Right lobe of liver (tissue), 6 donors: Measurements from ENCODE around the gene CORO7. TPM values are rescaled to one million over a fixed set of nuclear protein-coding genes. Genes with fewer than 3 reads are reported as not detected.

Experiments used
- ATAC-seq, 4 donors: fragments of 200-7000 bp; cut with Tn5 transposase; one replicate each; pipeline ENCODE4 v1.9.1; 2020; ENCODE audit warnings: mild to moderate bottlenecking in 4 of 4, moderate library complexity in 4 of 4
- DNase-seq, 3 donors: peaks; one replicate each; pipeline ENCODE4 v3.0.0-alpha.2; 2020
- H3K27ac ChIP-seq, 3 donors: fragments of 200-600 bp; one replicate each; pipeline ENCODE4 v1.8.0; 2022
- H3K27me3 ChIP-seq, 2 donors: fragments of 200-600 bp; one replicate each; pipeline ENCODE4 v1.8.0; 2022
- H3K36me3 ChIP-seq, 4 donors: fragments of 200-600 bp; sonication (generic) in 1 of 4; one replicate each; pipeline versions ENCODE4 v1.5.1 to v1.8.0; 2017 to 2022; ENCODE audit warnings: control low read depth in 1 of 4
- H3K4me1 ChIP-seq, 4 donors: fragments of 200-600 bp; sonication (generic) in 1 of 4; one replicate each; pipeline versions ENCODE4 v1.5.1 to v1.8.0; 2017 to 2022; ENCODE audit warnings: control low read depth in 1 of 4
- H3K4me3 ChIP-seq, 3 donors: fragments of 200-600 bp; one replicate each; pipeline ENCODE4 v1.8.0; 2022
- H3K9me3 ChIP-seq, 4 donors: fragments of 200-600 bp; sonication (generic) in 1 of 4; one replicate each; pipeline versions ENCODE4 v1.5.1 to v1.8.0; 2017 to 2022; ENCODE audit warnings: control low read depth in 1 of 4
- POLR2A ChIP-seq: fragments of 450-650 bp; IDR thresholded peaks from one replicate; pipeline ENCODE4 v1.6.1; 2017; ENCODE audit warnings: antibody characterized with exemption, mild to moderate bottlenecking
- WGBS: methylation state at CpG from one replicate; pipeline ENCODE4 v1.1.6; 2018; ENCODE audit warnings: low coverage, low lambda C conversion rate; ENCODE audit not compliant: insufficient coverage; ENCODE audit errors: missing lambda C conversion rate; 5-methylcytosine and 5-hydroxymethylcytosine counted together
- intact Hi-C, 2 donors: fragments of 100-400 bp; cut with DNase I; formaldehyde crosslinking; loops; one replicate each; pipeline versions ENCODE4 v1.11.2 to v1.14.1; 2022
- total RNA-seq, 6 experiments: library from RNA; depleted of rRNA in 2 of 6; stranded (reverse); fragments of >200 nt in 2 of 6; fragmentation: NEBNext Ultra II Directional in 3 of 6; extraction: Animal tissue kit (Norgen Biotek cat#: 25700) in 3 of 6; gene quantifications; one replicate each; pipeline versions ENCODE4 v1.1.0 to v1.2.4, GENCODE V29; 2016 to 2023
- TF ChIP-seq, protein P1 (sequence below), 4 donors: fragments of 200-600 bp in 3 of 4; fragments of 450-650 bp in 1 of 4; IDR thresholded peaks; one replicate each; pipeline versions ENCODE4 v1.5.1 to v1.8.0; 2016 to 2022; ENCODE audit warnings: antibody characterized with exemption in 4 of 4, mild to moderate bottlenecking in 2 of 4
- donor health status: DM: no; HTN: yes; CAD: no.
- donor health status: DM: no; HTN: no; CAD: no.
- donor health status: DM: no; HTN: no; CAD: no.
- donor health status: DM: no; HTN: yes; CAD: no.
- donor health status: DM: no; HTN: yes; CAD: no.

The CORO7 gene
- total RNA-seq, 6 experiments from 2014 or later = 7.8 to 22.9 (median 13.3) TPM

DNA sequence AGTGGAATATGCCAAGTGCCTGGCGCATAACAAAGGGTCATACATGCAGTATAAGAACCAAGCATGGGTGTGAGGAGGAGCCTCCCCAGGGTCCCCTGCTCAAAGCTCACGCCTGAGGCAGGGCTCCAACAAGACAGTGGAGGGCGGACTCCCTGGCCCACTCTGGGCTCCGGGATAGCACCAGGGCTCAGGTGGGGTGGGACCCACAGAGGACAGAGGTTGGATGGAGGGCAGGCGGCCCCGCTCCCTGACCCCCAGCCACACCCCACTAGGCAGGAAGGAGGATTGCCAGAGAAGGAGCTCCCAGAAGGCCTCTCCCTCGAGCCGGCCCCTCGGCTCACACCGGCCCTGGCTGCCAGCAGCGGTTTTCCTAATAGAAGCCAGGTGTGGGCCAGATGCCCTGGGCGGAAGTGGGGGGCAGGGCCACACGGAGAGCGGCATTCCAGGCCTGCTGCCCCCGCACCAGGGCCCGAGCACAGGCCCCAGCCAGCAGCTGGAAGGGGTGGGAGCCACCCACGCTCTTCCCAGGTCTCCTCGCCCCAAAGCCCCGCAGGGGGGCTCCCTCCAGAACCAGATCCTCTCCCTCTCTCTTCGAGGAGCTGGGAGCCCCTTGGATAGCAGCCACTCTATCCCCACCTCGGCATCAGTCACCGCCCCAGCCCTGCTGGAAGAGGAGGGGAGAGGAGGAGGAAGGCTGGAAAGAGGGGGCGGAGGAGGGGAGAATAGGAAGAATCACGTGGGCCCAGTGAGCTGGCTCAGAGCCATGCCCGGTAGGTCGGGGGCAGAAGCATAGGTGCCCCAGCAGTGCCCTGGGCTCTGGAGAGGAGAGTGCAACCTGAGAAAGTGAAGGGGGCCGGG lies 23.8 kb downstream of the CORO7 start:
- DNase-seq (peak in 1 of 3 donors; percentile 19), ATAC-seq (peak in 1 of 4 donors; percentile 3)
- Histone ChIP-seq H3K4me1 (no peaks in the 10 kb centered on the region), H3K4me3 (no peak overlapping the region), H3K36me3 (peaks cover 0 to 5% (median 1%) of the 10 kb centered on the region in 4 donors), H3K27me3 (no peaks in the 10 kb centered on the region), H3K27ac (no peak overlapping the region), H3K9me3 (no peaks in the 10 kb centered on the region)
- 50% methylated on average over 4 of the region's 27 CpGs for WGBS
- no peak for TF ChIP-seq POLR2A
- TF ChIP-seq, protein P1, sequence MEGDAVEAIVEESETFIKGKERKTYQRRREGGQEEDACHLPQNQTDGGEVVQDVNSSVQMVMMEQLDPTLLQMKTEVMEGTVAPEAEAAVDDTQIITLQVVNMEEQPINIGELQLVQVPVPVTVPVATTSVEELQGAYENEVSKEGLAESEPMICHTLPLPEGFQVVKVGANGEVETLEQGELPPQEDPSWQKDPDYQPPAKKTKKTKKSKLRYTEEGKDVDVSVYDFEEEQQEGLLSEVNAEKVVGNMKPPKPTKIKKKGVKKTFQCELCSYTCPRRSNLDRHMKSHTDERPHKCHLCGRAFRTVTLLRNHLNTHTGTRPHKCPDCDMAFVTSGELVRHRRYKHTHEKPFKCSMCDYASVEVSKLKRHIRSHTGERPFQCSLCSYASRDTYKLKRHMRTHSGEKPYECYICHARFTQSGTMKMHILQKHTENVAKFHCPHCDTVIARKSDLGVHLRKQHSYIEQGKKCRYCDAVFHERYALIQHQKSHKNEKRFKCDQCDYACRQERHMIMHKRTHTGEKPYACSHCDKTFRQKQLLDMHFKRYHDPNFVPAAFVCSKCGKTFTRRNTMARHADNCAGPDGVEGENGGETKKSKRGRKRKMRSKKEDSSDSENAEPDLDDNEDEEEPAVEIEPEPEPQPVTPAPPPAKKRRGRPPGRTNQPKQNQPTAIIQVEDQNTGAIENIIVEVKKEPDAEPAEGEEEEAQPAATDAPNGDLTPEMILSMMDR (IDR thresholded peaks at IDR 0.05) = no peak
- intact Hi-C loops = no loop called here

DNA sequence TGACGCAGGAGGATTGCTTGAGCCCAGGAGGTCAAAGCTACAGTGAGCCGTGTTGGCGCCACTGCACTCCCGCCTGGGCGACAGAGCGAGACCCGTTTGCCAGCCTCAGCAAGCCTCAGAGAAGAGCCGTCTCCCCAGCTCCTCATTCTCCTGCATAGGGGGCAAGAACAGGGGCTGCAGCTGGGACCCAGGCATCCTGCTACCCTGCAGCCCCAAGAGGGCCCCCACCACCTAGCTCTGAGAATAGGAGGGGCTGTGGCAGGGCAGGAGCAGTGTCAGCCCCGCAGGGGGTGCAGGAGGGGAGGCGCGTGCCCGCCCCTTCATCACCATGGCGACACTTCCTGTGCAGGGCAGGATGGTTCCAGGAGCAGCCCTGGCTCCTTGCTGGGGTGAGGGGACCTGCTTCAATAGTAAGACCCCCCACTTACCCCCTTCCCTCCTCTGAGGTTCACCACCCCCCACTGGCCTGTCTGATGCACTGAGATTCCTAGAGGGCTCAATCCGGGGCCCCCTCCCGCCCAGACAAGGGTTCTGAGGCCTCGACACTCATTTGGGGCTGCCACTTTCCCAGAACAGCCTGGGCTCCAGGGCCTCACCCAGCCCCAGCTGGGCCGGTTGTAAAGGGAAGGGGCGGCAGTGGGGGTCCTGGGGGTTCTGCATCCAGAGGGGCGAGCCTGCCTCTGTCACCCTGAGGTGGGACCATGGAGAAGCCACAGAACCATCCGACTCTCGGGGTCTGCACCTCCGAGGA lies 24.6 kb downstream of the CORO7 start:
- Histone ChIP-seq H3K4me3 (no peak overlapping the region), H3K27me3 (no peaks in the 10 kb centered on the region), H3K27ac (no peak overlapping the region), H3K4me1 (no peaks in the 10 kb centered on the region), H3K36me3 (peaks cover 0 to 5% (median 1%) of the 10 kb centered on the region in 4 donors), H3K9me3 (no peaks in the 10 kb centered on the region)
- DNase-seq = peak in 1 of 3 donors; percentile 14
- TF ChIP-seq, protein P1 (IDR thresholded peaks at IDR 0.05) = no peak
- no peak for TF ChIP-seq POLR2A
- ATAC-seq = no peak
- intact Hi-C loops = no loop called here
- WGBS = 93% methylated on average over 7 of the region's 22 CpGs

DNA sequence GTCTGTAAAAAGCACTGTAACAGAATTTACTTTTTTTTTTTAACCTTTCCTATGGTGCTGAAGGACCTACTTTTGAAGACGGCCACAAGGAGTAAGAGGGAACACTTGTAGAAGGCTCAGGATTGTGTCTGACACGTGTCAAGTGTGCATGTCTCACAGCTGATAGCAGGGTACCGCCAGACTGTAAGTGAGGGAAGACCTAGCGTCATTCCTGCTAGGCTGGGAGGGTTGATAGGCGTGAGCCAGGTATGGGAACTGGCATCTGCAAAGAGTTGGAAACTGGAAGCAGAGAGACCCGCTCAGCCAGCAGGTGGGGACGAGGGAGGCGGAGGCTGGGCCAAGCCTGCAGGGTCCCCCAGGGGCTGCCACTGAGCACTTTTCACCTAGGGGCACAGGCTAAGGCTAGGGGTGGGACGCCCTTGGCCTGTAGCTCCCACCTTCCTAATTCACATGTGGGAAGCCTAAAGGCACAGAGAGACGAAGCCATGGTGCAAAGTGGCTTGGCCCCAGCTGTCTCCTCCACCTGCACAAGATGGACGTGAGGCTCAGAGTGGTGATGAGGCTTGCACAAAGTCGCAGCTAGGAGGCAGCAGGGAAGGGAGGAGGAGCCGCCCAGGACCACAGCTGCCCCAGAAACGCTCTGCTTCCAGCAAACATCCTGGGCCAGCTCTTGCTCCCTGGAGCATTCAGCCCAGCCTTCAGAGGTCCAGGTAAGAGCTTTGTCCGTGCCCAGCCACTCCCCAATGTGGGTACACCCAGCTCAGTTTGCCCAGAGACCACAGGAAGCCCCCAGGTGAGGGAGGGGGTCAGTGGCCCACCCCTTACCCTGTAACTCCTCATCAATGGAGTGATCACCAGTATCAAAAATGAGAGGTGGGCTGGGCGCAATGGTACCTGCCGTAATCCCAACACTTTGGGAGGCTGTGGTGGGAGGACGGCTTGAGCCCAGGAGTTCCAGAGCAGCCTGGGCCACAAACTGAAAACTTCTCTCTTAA lies 25.8 kb downstream of the CORO7 start:
- no peaks in the 10 kb centered on the region for H3K4me1 ChIP-seq
- no peak overlapping the region for H3K27ac ChIP-seq
- DNase-seq (peak in 1 of 3 donors; percentile 10), ATAC-seq (no peak)
- no peaks in the 10 kb centered on the region for H3K27me3 ChIP-seq
- 100% methylated on average over 6 of the region's 18 CpGs for WGBS
- intact Hi-C loops = no loop called here
- H3K36me3 ChIP-seq = peaks cover 0 to 5% (median 1%) of the 10 kb centered on the region in 4 donors
- no peaks in the 10 kb centered on the region for H3K9me3 ChIP-seq
- TF ChIP-seq, protein P1 (IDR thresholded peaks at IDR 0.05) = no peak
- TF ChIP-seq POLR2A = no peak
- no peak overlapping the region for H3K4me3 ChIP-seq
